GM10847 (cell line): Measurements from ENCODE around the gene PSMG3.

Experiments used
- POLR2A ChIP-seq: IDR thresholded peaks from 2 replicates; pipeline ENCODE4 v1.6.1; 2011; ENCODE audit not compliant: insufficient read length; ENCODE audit errors: extremely low read depth

PSMG3 gene

DNA sequence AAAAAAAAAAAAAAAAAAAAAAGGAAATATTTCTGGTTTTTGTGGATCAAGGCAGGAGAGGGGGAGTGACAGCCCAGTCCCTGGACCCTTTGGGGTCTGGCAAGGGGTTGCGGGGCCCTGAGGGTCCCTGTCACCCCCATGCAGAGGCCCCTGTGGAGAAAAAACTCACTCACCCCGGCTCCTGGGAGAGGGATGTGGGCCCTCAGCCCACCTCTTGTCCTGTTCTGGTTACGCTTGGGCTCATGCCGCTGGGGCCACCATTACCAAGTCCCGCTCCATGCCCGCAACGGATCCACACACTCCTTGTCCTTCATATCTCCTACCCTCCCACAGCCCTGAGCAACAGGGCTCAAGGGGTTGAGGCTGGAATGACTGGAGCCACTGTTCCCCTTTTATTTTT lies 12.8 kb downstream of the PSMG3 start:
- no peak for TF ChIP-seq POLR2A

DNA sequence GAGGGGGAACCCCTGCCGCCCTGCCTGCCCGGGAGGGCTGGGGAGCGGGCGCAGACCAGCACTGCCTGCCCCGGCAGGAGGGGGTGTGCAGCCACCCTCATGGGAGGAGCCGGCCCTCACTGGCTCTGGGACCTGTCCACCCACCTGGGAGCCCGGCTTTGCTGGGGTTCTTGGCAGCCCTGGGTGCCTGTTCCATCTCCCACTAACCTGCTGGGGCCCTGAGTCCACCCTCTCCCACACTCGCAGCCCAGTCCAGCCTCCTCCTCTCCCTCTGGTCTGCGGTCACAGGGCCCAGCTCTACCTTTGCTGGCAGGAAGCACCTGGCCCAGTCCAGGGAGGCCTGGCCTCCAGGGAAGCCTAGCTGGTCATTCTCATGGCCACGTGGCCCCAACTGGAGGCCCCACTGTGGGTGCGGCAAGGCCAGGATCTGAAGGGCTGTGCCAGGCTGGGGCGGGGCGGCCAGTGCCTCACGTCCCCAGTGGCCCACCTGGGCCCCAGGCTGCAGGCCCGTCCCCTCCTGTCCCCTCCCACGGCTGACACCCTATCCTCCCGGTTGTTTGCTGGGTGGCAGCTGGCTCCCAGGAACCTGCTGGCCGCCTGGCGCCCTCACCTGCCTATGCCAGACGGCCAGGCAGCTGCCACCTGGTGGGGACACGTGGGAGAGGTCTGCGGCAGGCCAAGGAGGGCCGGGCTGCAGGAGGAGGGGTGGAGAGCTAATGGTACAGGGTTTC lies 13.9 kb downstream of the PSMG3 start, which contains the start of gene TMEM184A:
Gene TMEM184A (minus strand): TSS at position 393 of the 731 bp plus-strand sequence. CDS start 721 bp downstream, outside the sequence.
- TF ChIP-seq POLR2A: no peak

DNA sequence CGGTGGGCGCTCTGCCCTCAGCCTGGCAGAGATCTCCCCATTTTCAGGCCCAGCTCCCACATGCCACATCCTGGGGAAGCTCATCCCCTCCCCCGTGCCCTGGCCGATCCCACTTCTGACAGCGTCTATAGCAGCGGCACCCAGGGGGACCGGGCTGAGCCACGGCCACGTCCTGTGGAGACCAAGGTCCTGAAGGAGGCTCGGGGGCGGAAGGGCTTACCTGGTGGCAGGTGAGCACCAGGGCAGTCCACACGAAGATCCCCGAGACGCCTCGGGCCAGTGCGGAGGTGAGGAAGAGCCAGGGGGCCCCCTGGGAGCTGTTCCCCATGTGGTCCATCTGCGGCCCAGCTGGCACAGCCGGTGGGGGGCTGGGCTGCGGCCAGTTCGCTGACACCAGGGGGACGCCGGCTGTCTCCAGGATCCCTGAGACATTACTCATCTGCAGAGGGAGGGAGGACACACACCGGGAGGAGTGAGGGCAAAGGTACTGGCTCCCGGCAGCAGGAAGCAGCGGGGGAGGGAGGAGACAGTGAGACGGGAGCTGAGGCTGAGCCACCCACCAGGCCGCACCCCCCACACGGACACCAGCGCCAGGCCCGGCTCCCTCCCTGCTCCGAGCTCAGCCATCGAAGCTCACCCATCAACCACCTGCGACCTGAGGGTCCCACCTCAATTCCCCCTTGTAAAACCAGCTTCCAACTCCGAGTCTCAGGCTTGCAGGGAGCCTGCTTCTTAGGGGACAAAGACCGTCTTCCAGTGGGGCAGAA lies 14.6 kb downstream of the PSMG3 start:
- TF ChIP-seq POLR2A: no peak

DNA sequence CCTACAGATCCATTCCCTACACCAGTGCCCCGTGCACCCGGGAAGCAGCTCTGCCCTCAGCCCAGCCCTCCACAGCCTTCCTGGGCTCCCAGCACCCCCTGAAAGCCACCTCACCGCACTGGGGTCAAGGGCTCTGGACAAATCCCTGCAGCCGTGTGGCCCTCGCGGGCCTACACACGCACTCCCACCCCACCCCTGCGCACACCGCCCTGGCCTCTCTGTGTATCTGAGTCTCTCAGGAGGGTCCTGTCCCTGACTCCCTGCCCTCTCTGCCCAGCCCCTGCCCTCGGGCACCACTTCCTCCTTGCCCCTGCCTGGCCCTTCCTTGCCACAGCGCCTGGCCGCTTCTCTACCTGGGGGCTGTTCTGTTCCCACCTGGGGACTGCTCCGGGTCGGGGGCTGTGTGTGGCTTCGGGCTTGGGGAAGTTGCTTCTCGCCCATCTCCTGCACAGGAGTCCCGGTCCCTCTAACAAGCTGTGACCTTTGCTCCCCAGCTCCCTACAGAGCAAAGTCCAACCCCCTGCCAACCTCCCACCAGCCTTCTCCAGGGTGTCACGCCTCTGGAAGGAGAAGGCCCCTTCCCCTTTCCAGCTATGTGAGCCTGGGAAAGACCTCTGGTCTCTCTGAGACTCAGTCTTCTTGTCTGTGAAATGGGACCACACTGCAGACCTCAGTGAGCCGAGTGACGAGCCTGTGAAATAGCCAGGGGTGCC lies 15.3 kb downstream of the PSMG3 start:
- TF ChIP-seq POLR2A: no peak

DNA sequence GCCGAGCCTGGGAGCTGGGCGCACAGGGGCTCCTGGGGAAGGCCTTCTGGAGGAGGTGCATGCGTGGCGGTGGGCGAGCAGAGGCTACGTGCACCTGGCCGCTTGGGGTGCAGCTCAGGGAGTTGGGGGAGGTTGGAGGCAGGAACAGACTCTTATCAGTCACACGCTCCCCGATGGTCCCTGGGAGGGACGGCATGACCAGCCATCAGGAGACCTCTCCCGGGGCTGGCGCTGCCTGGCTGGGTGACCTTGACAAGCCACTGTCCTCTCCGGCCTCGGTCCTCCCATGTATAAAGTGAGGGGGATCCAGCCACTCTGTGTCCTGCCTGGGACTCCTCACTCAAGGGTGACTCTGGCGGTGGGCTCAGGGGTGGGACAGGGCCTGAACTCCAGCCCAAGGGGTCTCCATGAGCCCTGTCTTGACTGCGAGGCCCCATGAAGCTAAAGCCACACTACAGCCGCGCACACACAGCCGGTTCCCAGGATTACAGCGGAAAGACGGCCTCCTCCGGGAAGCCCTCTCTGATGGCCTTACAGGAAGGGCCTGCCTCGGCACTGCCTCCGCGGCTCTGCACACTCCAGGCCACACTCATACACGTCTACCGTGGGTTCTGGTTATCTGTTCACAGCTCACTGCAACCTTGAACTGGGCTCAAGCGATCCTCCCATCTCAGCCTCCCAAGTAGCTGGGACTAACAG lies 16.2 kb downstream of the PSMG3 start:
- TF ChIP-seq POLR2A: no peak

DNA sequence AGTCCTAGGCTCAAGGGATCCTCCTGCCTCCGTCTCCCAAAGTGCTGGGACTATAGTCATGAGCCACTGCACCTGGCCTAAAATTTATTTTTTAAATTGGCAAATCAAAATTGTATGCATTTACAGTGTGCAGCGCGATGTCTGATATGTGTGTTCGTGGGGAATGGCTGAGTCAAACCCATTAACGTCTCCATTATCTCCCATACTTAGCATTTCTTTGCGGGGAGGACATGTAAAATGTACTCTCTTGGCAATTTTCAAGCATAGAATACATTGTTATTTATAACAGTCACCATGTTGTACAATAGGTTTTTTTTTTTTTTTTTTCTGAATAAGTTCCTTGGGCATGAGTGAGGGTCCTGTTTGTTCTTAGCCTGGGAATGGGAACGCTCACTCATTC lies 17.6 kb downstream of the PSMG3 start:
- TF ChIP-seq POLR2A: no peak

DNA sequence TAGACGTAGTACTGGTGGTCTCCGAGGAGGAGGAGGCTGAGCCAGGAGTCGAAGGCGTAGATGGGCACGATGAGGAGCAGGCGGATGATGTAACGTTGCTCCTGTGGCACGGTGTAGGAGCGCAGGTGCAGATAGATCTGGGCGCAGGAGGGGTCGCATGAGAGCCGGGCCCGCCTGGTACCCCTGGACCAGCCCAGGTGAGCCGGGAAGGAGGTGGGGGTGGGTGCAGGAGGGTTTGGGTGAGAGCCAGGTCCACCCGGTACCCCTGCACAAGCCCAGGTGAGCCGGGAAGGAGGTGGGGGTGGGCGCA lies 19.0 kb downstream of the PSMG3 start:
- TF ChIP-seq POLR2A: no peak

DNA sequence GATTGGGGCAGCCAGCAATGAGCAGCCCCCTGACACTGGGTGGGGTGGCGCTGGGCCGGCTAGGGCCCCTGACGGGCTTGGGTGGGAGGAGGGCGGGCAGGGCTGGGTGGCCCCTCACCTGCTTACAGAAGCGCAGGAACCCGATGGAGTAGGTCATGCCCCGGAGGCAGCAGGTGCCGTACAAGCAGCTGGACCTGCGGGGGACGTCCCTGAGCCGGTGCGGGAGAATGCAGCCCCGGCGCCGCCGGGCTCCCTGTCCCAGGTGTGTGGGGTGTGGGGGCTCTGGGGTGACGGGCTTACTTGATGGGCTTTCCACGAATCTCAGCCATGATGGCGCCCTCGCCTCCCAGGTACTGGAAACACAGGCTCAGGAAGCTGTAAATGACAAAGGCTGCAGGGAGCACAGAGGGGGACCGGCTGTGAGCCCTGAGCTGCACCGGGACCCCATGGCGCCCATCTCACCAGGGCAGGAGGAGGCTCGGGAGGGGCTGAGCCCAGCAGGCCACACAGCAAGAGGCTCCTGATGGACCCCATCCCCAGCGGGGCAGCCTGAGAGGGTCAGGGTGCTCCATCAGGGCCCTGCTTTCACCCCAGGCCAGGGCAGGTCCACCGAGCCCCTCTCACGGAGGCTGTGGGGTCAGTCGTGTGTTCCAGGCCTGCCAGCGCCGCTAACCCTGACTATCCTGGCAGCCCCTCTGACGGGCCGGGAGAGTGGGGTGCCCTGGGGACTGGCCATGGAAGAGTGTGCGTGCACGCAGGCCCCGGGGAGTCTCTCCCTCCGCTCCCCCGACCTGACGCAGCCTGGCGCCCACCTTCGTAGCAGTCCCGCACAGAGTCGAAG lies 19.6 kb downstream of the PSMG3 start:
- no peak for TF ChIP-seq POLR2A

DNA sequence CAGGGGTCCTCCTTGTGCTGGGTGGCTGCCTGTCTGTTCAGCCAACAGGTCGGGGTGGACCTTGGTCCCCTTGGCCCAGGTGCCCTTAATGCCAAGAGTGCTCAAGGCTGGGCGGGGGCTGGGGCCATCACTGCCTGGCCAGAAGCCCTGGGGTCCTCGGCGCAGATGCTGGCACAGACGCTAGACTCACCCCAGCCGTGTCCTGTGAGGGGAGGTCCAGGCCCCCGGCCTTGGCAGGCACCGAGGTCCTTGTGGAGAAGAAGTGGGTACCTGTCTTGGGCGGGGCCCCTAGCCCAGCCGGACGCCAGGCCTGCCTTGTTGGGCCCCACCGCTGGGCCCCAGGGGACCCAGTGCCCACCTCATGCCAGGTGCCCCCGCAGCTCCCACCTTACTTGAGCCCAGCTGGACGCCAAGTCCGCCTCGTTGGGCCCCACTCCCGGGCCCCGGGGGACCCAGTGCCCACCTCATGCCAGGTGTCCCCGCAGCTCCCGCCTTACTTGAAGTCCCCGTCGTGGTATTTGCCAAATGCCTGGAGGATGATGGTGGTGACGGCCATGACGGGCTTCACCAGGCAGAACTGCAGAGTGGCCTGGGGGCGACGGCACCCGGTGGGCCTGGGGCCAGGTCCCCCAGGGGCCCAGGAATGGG lies 20.4 kb downstream of the PSMG3 start:
- no peak for TF ChIP-seq POLR2A

DNA sequence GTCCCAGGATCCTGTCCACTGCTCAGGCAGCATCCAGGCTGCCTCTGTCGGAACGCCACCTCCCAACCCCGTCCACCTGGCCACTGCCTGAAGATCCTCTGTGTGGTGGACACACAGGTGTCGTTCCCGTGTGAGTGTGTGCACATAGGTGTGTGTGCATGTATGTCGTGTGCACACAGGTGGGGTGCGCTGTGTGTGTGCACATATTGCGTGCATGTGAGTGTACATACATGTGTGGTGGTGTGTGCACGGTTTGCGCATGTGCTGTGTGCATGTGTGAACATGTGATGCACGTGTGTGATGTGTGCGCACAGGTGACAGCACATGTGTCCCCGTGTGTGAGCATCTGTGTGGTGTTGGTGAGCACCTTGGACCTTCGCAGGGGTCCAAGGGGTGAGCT lies 20.9 kb downstream of the PSMG3 start:
- TF ChIP-seq POLR2A: no peak

DNA sequence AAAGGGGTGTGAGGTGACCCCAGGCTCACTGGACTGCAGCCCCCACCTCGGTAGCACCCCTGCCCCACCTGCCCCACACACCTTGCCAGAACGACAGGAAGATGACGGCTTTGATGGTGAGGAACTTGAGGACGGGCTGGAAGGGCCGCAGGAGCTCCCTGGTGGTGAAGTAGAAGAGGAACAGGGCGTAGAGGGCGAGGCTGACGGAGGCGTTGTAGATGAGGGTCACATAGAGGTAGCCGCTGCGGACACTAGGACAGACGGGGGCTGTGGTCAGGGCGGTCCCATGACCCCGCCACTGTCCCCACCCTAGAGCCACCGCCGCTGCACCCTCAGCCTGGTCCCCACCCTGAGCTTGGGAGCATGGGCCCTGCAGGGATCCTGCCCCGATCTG lies 21.4 kb downstream of the PSMG3 start:
- no peak for TF ChIP-seq POLR2A

DNA sequence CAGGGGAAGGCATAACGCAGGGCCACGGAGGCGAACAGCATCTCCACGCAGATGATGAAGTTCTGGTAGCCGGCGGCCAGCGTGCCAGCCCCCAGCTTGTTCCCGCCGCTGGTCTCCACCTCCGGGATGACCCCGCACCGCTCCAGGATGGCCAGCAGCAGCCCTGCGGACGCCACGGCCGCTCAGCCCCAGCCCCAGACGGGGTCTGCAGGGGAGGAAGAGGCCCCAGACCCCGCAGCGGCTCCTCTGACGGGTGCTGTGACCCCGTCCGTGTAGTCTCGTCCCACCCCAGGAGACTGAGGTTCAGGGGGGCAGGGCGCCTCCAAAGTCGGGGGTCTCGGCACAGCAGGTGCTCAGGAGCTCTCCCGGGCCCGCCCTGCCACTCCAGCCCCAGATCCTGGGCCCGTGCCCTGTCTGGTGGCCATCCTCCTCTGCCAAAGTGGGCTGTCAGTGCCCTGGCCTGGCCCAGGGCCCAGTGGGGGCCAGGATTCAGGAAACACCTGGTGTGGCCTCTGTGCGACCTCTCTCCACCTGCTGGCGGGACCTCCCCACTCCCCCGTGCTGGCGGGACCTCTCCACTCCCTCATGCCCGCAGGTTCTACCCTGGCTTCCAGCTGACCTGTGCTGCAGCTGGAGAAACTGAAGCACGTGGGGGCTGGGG lies 21.9 kb downstream of the PSMG3 start:
- TF ChIP-seq POLR2A: no peak

DNA sequence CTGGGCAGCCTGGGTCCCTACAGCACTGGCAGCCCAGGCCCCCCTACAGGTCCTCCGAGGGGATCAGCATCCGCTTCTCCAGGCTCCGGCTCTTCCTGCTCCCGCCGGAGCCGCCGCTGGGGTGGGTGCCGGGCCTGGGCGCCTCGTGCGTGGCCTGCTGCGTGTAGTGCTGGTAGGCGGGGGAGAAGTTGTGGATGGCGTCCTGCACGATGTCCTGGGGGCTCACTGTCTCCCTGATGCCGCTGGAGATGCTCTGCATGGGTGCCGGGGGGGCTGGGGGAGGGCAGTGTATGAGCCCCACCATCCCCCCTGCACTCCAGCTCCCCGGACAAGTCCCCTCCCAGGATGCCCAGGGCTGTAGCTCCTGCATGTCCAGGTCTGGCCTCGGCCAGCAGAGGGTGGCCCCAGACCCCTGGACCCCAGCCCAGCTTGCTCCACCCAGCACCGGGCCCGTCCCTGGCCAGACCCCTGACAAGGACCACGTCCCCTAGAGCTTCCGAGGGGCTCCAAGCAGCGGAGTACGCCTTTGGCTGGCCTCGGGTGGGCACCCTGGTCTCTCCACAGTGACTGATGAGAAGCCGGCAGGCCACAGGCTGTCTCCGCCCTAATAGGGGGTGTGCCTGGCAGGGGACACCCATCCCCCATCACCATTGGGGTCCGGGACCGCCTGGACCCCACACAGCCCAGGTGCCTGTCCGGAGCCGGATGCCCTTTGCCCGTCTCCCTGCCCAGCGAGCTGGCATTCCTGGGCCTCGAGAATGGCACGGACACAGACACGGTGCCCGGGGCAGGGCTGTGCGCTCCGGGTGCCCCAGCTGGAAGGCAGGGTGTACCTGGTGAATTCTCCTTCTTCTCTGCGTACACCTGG lies 22.7 kb downstream of the PSMG3 start:
- no peak for TF ChIP-seq POLR2A
